ENCODE data around the gene HBM.
"Not testable (repeated sequence)": the region's sequence is repeated elsewhere in the genome, so short reads cannot be mapped to it uniquely, and the experiment has no call there.

The HBM gene

GRCh38 chr16:165539-166374, at the start of gene HBM:
HBM (plus strand) TSS chr16:165978; CDS start chr16:165998, 20 bp downstream.
- DNase-seq (ENCODE audit: low read depth in 2 of 2) = no peak

- no peak for DNase-seq (ENCODE audit: low read depth in 2 of 2)
Measured at GRCh38 chr16:116015-116414, 49.8 kb upstream of the HBM start.

- peak; percentile 30 to 32 for DNase-seq (ENCODE audit: low read depth in 2 of 2)
Measured at GRCh38 chr16:117379-118365, 48.1 kb upstream of the HBM start.

- no peak for DNase-seq (ENCODE audit: low read depth in 2 of 2)
Measured at GRCh38 chr16:118857-119256, 46.9 kb upstream of the HBM start.

GRCh38 chr16:119295-119694, 46.5 kb upstream of the HBM start:
- DNase-seq (ENCODE audit: low read depth in 2 of 2) = no peak

GRCh38 chr16:119835-120491, 45.8 kb upstream of the HBM start:
- DNase-seq (ENCODE audit: low read depth in 2 of 2) = no peak

- DNase-seq (ENCODE audit: low read depth in 2 of 2) = no peak
Measured at GRCh38 chr16:120756-121155, 45.0 kb upstream of the HBM start.

- no peak for DNase-seq (ENCODE audit: low read depth in 2 of 2)
Measured at GRCh38 chr16:122361-122760, 43.4 kb upstream of the HBM start.

GRCh38 chr16:123558-124350, 42.0 kb upstream of the HBM start:
- DNase-seq (ENCODE audit: low read depth in 2 of 2) = not testable (repeated sequence)

GRCh38 chr16:125011-125410, 40.8 kb upstream of the HBM start:
- no peak for DNase-seq (ENCODE audit: low read depth in 2 of 2)

- no peak for DNase-seq (ENCODE audit: low read depth in 2 of 2)
Measured at GRCh38 chr16:129075-129474, 36.7 kb upstream of the HBM start.

- no peak for DNase-seq (ENCODE audit: low read depth in 2 of 2)
Measured at GRCh38 chr16:130533-131173, 35.1 kb upstream of the HBM start.

- DNase-seq (ENCODE audit: low read depth in 2 of 2) = no peak
Measured at GRCh38 chr16:132120-132519, 33.7 kb upstream of the HBM start.

- DNase-seq (ENCODE audit: low read depth in 2 of 2) = no peak
Measured at GRCh38 chr16:133716-134115, 32.1 kb upstream of the HBM start.

GRCh38 chr16:138049-138417, 27.7 kb upstream of the HBM start:
- peak in 1 of 2 donors; percentile 7 for DNase-seq (ENCODE audit: low read depth in 2 of 2)

- no peak for DNase-seq (ENCODE audit: low read depth in 2 of 2)
Measured at GRCh38 chr16:140175-140857, 25.5 kb upstream of the HBM start.

- DNase-seq (ENCODE audit: low read depth in 2 of 2) = no peak
Measured at GRCh38 chr16:142405-142967, 23.3 kb upstream of the HBM start.

GRCh38 chr16:143047-143446, 22.7 kb upstream of the HBM start:
- no peak for DNase-seq (ENCODE audit: low read depth in 2 of 2)

- DNase-seq (ENCODE audit: low read depth in 2 of 2) = no peak
Measured at GRCh38 chr16:143456-143855, 22.3 kb upstream of the HBM start.

GRCh38 chr16:144797-145252, 21.0 kb upstream of the HBM start:
- no peak for DNase-seq (ENCODE audit: low read depth in 2 of 2)
